ENCODE results near the gene ZBTB33. TPM values are rescaled to one million over a fixed set of nuclear protein-coding genes. Genes with fewer than 3 reads are reported as not detected.
A peak's percentile ranks its signal among the peaks of the same experiment; 100 is the strongest.

Gene ZBTB33
- total and polyA plus RNA-seq, 2 of the 13 experiments (the other 11 are each of a cell fraction or from before 2014, with no cell fraction given) = 6.5 to 20.2 TPM

DNA sequence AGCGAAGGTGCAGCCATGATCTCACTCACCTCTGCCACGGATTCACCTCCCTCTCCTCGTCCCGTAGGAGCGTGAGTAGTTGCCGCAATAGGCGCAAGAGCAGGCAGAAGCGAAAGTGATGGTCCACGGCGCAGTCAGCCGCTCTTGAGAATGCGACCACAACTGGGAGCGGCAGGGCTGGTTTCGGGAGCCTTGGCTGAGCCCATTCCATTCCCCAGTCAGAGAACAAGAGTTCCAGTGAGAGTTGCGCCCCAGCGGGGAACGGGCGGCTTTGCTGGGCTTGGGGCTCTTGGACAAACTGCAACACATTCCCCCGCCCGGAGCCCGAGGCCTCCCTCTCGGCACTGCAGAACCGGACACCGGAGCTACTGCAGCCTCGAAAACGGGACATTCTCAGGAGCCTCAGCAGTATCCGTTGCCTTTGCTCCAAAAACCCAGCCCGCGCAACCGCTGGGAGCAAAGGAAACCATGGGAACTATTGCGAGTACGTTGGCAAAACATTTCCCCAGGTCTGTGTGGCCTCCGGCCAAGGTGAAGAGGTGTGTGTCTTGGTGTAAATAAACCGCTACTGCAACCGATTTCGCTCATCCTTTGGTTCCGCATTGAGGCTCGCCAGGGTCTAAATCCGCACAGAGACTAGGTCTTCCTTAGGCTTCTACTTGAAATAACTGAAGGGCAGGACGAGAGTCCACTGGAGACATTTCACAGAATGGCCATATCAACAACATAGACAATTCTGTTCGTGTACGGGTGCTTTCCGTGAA, 5.7 kb upstream of the ZBTB33 start (continued):
- TF ChIP-seq, protein P1, sequence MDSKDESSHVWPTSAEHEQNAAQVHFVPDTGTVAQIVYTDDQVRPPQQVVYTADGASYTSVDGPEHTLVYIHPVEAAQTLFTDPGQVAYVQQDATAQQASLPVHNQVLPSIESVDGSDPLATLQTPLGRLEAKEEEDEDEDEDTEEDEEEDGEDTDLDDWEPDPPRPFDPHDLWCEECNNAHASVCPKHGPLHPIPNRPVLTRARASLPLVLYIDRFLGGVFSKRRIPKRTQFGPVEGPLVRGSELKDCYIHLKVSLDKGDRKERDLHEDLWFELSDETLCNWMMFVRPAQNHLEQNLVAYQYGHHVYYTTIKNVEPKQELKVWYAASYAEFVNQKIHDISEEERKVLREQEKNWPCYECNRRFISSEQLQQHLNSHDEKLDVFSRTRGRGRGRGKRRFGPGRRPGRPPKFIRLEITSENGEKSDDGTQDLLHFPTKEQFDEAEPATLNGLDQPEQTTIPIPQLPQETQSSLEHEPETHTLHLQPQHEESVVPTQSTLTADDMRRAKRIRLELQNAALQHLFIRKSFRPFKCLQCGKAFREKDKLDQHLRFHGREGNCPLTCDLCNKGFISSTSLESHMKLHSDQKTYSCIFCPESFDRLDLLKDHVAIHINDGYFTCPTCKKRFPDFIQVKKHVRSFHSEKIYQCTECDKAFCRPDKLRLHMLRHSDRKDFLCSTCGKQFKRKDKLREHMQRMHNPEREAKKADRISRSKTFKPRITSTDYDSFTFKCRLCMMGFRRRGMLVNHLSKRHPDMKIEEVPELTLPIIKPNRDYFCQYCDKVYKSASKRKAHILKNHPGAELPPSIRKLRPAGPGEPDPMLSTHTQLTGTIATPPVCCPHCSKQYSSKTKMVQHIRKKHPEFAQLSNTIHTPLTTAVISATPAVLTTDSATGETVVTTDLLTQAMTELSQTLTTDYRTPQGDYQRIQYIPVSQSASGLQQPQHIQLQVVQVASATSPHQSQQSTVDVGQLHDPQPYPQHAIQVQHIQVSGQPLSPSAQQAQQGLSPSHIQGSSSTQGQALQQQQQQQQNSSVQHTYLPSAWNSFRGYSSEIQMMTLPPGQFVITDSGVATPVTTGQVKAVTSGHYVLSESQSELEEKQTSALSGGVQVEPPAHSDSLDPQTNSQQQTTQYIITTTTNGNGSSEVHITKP (CRISPR knock-in tag; IDR thresholded peaks at IDR 0.05; ENCODE audit: low read depth) = 0 out of 2 replicates have a peak, but pooled peaks have one; percentile 46
- TF ChIP-seq, protein P2, sequence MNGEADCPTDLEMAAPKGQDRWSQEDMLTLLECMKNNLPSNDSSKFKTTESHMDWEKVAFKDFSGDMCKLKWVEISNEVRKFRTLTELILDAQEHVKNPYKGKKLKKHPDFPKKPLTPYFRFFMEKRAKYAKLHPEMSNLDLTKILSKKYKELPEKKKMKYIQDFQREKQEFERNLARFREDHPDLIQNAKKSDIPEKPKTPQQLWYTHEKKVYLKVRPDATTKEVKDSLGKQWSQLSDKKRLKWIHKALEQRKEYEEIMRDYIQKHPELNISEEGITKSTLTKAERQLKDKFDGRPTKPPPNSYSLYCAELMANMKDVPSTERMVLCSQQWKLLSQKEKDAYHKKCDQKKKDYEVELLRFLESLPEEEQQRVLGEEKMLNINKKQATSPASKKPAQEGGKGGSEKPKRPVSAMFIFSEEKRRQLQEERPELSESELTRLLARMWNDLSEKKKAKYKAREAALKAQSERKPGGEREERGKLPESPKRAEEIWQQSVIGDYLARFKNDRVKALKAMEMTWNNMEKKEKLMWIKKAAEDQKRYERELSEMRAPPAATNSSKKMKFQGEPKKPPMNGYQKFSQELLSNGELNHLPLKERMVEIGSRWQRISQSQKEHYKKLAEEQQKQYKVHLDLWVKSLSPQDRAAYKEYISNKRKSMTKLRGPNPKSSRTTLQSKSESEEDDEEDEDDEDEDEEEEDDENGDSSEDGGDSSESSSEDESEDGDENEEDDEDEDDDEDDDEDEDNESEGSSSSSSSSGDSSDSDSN (CRISPR knock-in tag; IDR thresholded peaks at IDR 0.05) = peak; percentile 47; the same call in 1 of the 2 replicates
- TF ChIP-seq ZKSCAN1 (IDR thresholded peaks at IDR 0.05; ENCODE audit: low read length) (no peak), ZNF180 (CRISPR knock-in tag; IDR thresholded peaks at IDR 0.05; ENCODE audit: borderline replicate concordance, low read depth) (no peak), BCL6 (CRISPR knock-in tag; IDR thresholded peaks at IDR 0.05) (peak; percentile 50), ZEB1 (IDR thresholded peaks at IDR 0.05; ENCODE audit: insufficient replicate concordance, low read depth) (no peak), MLLT10 (CRISPR knock-in tag; IDR thresholded peaks at IDR 0.05) (no peak), AHR (CRISPR knock-in tag; IDR thresholded peaks at IDR 0.05) (no peak), NR2F1 (CRISPR knock-in tag; IDR thresholded peaks at IDR 0.05) (peak in 1 of 2 experiments; percentile 80; a peak in 3 of 4 replicates), ELF1 (CRISPR knock-in tag; IDR thresholded peaks at IDR 0.05) (peak; percentile 60; the same call in 1 of the 2 replicates)
- TF ChIP-seq, protein P3, sequence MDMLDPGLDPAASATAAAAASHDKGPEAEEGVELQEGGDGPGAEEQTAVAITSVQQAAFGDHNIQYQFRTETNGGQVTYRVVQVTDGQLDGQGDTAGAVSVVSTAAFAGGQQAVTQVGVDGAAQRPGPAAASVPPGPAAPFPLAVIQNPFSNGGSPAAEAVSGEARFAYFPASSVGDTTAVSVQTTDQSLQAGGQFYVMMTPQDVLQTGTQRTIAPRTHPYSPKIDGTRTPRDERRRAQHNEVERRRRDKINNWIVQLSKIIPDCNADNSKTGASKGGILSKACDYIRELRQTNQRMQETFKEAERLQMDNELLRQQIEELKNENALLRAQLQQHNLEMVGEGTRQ (IDR thresholded peaks at IDR 0.05; ENCODE audit: low read depth, low read length) = no peak
- TF ChIP-seq, protein P3 (CRISPR knock-in tag; IDR thresholded peaks at IDR 0.05; ENCODE audit: borderline replicate concordance) = no peak
- TF ChIP-seq, protein P4, sequence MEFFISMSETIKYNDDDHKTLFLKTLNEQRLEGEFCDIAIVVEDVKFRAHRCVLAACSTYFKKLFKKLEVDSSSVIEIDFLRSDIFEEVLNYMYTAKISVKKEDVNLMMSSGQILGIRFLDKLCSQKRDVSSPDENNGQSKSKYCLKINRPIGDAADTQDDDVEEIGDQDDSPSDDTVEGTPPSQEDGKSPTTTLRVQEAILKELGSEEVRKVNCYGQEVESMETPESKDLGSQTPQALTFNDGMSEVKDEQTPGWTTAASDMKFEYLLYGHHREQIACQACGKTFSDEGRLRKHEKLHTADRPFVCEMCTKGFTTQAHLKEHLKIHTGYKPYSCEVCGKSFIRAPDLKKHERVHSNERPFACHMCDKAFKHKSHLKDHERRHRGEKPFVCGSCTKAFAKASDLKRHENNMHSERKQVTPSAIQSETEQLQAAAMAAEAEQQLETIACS (CRISPR knock-in tag; IDR thresholded peaks at IDR 0.05) = no peak
- TF ChIP-seq, protein P5, sequence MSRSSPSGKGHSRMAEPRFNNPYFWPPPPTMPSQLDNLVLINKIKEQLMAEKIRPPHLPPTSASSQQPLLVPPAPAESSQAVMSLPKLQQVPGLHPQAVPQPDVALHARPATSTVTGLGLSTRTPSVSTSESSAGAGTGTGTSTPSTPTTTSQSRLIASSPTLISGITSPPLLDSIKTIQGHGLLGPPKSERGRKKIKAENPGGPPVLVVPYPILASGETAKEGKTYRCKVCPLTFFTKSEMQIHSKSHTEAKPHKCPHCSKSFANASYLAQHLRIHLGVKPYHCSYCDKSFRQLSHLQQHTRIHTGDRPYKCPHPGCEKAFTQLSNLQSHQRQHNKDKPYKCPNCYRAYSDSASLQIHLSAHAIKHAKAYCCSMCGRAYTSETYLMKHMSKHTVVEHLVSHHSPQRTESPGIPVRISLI (CRISPR knock-in tag; IDR thresholded peaks at IDR 0.05; ENCODE audit: borderline replicate concordance) = no peak
- TF ChIP-seq, protein P6, sequence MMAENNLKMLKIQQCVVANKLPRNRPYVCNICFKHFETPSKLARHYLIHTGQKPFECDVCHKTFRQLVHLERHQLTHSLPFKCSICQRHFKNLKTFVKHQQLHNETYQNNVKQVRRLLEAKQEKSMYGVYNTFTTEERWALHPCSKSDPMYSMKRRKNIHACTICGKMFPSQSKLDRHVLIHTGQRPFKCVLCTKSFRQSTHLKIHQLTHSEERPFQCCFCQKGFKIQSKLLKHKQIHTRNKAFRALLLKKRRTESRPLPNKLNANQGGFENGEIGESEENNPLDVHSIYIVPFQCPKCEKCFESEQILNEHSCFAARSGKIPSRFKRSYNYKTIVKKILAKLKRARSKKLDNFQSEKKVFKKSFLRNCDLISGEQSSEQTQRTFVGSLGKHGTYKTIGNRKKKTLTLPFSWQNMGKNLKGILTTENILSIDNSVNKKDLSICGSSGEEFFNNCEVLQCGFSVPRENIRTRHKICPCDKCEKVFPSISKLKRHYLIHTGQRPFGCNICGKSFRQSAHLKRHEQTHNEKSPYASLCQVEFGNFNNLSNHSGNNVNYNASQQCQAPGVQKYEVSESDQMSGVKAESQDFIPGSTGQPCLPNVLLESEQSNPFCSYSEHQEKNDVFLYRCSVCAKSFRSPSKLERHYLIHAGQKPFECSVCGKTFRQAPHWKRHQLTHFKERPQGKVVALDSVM (CRISPR knock-in tag; IDR thresholded peaks at IDR 0.05) = no peak

Data from HepG2 (cell line).